Mesendoderm (in vitro differentiated cells): ENCODE measurements around the gene SHANK1. TPM values are rescaled to one million over a fixed set of nuclear protein-coding genes. Genes with fewer than 3 reads are reported as not detected.
"Not testable (repeated sequence)": the region's sequence is repeated elsewhere in the genome, so short reads cannot be mapped to it uniquely, and the experiment has no call there.

Source experiments
- DNase-seq: peaks from one replicate; pipeline ENCODE4 v3.0.0; 2013
- H2AK5ac ChIP-seq: 2 replicates; pipeline ENCODE4 v1.6.1; 2013; ENCODE audit warnings: low read length, inconsistent platforms
- H2BK120ac ChIP-seq: 2 replicates; pipeline ENCODE4 v1.6.1; 2013; ENCODE audit warnings: low read depth, mild to moderate bottlenecking, low read length, moderate library complexity, mixed read lengths
- H2BK15ac ChIP-seq: replicated peaks from 2 replicates; pipeline ENCODE4 v1.6.1; 2013; ENCODE audit warnings: low read depth, mild to moderate bottlenecking, moderate library complexity
- H2BK5ac ChIP-seq: 2 replicates; pipeline ENCODE4 v1.6.1; 2013; ENCODE audit warnings: low read length, inconsistent platforms
- H3K18ac ChIP-seq: 2 replicates; pipeline ENCODE4 v1.6.1; 2013; ENCODE audit warnings: mild to moderate bottlenecking, low read length, mixed read lengths
- H3K23ac ChIP-seq: one replicate; pipeline ENCODE4 v1.6.1; 2013; ENCODE audit warnings: low read length
- H3K27ac ChIP-seq: 2 replicates; pipeline ENCODE4 v1.5.1; 2013; ENCODE audit warnings: low read depth, mild to moderate bottlenecking, inconsistent platforms, low read length, moderate library complexity
- H3K27me3 ChIP-seq: 2 replicates; pipeline ENCODE4 v1.6.1; 2013; ENCODE audit warnings: low read length, control low read depth, mild to moderate bottlenecking, inconsistent platforms; ENCODE audit not compliant: insufficient read depth, poor library complexity
- H3K36me3 ChIP-seq: 2 replicates; pipeline ENCODE4 v1.6.1; 2013; ENCODE audit warnings: low read length, inconsistent platforms; ENCODE audit not compliant: control insufficient read depth, insufficient read depth
- H3K4ac ChIP-seq: one replicate; pipeline ENCODE4 v1.6.1; 2013; ENCODE audit warnings: low read depth, mild to moderate bottlenecking, low read length, moderate library complexity
- H3K4me1 ChIP-seq: 2 replicates; pipeline ENCODE4 v1.6.1; 2013; ENCODE audit warnings: low read depth, low read length, inconsistent platforms; ENCODE audit not compliant: control insufficient read depth
- H3K4me2 ChIP-seq: 2 replicates; pipeline ENCODE4 v1.6.1; 2013; ENCODE audit warnings: low read length
- H3K4me3 ChIP-seq: 2 replicates; pipeline ENCODE4 v1.5.1; 2013; ENCODE audit warnings: mild to moderate bottlenecking, low read length
- H3K56ac ChIP-seq: one replicate; pipeline ENCODE4 v1.6.1; 2013; ENCODE audit warnings: low read length
- H3K79me1 ChIP-seq: 2 replicates; pipeline ENCODE4 v1.6.1; 2013; ENCODE audit warnings: low read length, inconsistent platforms
- H3K79me2 ChIP-seq: 2 replicates; pipeline ENCODE4 v1.6.1; 2013; ENCODE audit warnings: mild to moderate bottlenecking, low read length; ENCODE audit not compliant: control insufficient read depth, insufficient read depth
- H3K9ac ChIP-seq: 2 replicates; pipeline ENCODE4 v1.6.1; 2013; ENCODE audit warnings: low read length, inconsistent platforms
- H4K5ac ChIP-seq: one replicate; pipeline ENCODE4 v1.6.1; 2013; ENCODE audit warnings: low read length
- H4K8ac ChIP-seq: one replicate; pipeline ENCODE4 v1.6.1; 2013; ENCODE audit warnings: low read depth, mild to moderate bottlenecking, control low read depth, low read length, moderate library complexity
- WGBS: extraction: QIAGEN DNeasy Blood & Tissue Kit; methylation state at CpG from one replicate; pipeline ENCODE4 v1.1.7; 2013; ENCODE audit warnings: low lambda C conversion rate, missing lambda C conversion rate; ENCODE audit not compliant: insufficient coverage; ENCODE audit errors: extremely low coverage; 5-methylcytosine and 5-hydroxymethylcytosine counted together
- polyA plus RNA-seq, 2 experiments: library from polyadenylated mRNA; stranded (reverse); fragments of 200-250 nt; gene quantifications; one replicate each; pipeline ENCODE4 v1.2.3, GENCODE V29; 2013

Gene SHANK1
- polyA plus RNA-seq (2013, experiment 1 of 2) = 0.22 TPM
- 0.11 TPM for polyA plus RNA-seq (2013, experiment 2 of 2)

DNA sequence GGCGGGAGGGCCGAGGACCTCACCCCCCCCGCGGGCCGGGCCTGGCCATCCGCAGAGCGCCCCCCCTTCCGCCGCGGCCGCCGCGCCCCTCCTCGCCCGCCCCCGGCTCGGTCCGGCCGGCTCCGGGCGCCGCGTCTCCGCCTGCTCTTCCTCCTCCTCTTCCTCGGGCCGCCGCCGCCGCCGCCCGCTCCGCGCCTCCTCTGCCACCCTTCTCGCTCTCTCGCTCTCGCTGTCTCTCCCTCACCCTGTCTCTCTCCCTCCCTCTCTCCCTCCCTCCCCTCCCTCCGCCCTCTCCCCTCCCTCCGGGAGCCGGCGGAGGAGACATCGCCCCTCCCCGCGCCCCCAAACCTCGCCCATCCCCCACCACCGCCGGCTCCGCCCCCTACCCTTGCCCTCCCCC, at the start of gene SHANK1:
SHANK1 (minus strand) TSS at position 237 of the 400 bp plus-strand sequence. CDS start 2,883 bp downstream, outside the sequence.
- H2BK120ac ChIP-seq = no peak within 1 kb of the TSS
- no peaks in the 10 kb centered on the region for H3K79me1 ChIP-seq
- WGBS = no CpG with 5 or more reads among the region's 47 CpGs
- H4K8ac ChIP-seq = no peak within 1 kb of the TSS
- no peaks in the 10 kb centered on the region for H3K79me2 ChIP-seq
- peak within 1 kb of the TSS; percentile 36 for H3K4me3 ChIP-seq
- H3K36me3 ChIP-seq = no peaks in the 10 kb centered on the region
- no peak within 1 kb of the TSS for H4K5ac ChIP-seq
- H3K4ac ChIP-seq = no peak within 1 kb of the TSS
- no peak for DNase-seq
- H3K27me3 ChIP-seq = peaks cover 3% of the 10 kb centered on the region
- H3K9ac ChIP-seq = peak within 1 kb of the TSS; percentile 51
- peak within 1 kb of the TSS; percentile 56 for H3K56ac ChIP-seq
- H3K23ac ChIP-seq = no peak within 1 kb of the TSS
- no peak within 1 kb of the TSS for H2AK5ac ChIP-seq
- H3K27ac ChIP-seq = no peak within 1 kb of the TSS
- H3K4me2 ChIP-seq = peak within 1 kb of the TSS; percentile 61
- H2BK5ac ChIP-seq = no peak within 1 kb of the TSS
- H3K4me1 ChIP-seq = no peaks in the 10 kb centered on the region
- H3K18ac ChIP-seq = peak within 1 kb of the TSS; percentile 31
- H2BK15ac ChIP-seq = no peak within 1 kb of the TSS

DNA sequence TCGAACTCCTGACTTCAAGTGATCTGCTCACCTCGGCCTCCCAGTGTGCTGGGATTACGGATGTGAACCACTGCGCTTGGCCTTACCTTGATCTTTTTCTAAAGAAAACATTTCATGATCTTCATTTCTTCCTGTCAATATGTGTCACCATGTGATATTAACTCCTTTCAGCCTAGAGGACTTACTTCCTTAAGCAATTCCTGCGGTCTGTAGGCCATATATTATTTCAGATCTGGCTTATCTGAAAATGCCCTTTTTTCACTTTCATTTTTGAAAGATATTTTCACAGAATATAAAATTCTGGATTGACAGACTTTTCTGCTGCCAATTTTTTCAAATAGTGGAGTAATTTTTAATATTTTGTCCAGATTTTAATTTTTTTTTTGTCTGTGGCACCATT, 48.7 kb upstream of the SHANK1 start:
- H3K4me1 ChIP-seq = no peaks in the 10 kb centered on the region
- H2AK5ac ChIP-seq = no peak overlapping the region
- H2BK15ac ChIP-seq = no peak overlapping the region
- H3K79me2 ChIP-seq = no peaks in the 10 kb centered on the region
- no peak overlapping the region for H4K5ac ChIP-seq
- no peak overlapping the region for H3K4me3 ChIP-seq
- no peaks in the 10 kb centered on the region for H3K36me3 ChIP-seq
- DNase-seq = no peak
- no peak overlapping the region for H2BK5ac ChIP-seq
- H3K56ac ChIP-seq = no peak overlapping the region
- H3K4me2 ChIP-seq = no peak overlapping the region
- H3K23ac ChIP-seq = no peak overlapping the region
- no peaks in the 10 kb centered on the region for H3K79me1 ChIP-seq
- no peaks in the 10 kb centered on the region for H3K27me3 ChIP-seq
- H3K4ac ChIP-seq = no peak overlapping the region
- no peak overlapping the region for H2BK120ac ChIP-seq
- no peak overlapping the region for H4K8ac ChIP-seq
- no peak overlapping the region for H3K9ac ChIP-seq
- H3K18ac ChIP-seq = no peak overlapping the region
- no CpG with 5 or more reads among the region's 5 CpGs for WGBS
- no peak overlapping the region for H3K27ac ChIP-seq

DNA sequence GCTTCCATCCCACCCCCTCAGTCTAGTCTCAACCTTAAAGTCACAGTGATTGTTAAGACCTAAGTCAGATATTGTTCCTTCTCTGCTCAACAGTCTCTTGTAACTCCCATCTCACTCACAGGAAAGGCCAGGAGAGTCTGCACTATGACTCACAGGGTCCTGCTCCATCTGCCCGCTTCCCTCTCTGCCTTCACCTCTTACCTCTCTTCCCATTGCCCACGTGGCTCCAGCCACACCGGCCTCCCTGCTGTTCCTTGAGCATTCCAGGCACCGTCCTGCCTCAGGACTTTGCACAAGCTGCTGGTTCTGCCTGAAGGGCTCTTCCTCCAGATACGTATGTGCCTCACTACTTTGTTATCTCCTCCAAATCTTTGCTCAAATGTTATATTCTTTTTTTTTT, 47.7 kb upstream of the SHANK1 start:
- WGBS = no CpG with 5 or more reads among the region's 5 CpGs
- not testable (repeated sequence) for H3K56ac ChIP-seq

DNA sequence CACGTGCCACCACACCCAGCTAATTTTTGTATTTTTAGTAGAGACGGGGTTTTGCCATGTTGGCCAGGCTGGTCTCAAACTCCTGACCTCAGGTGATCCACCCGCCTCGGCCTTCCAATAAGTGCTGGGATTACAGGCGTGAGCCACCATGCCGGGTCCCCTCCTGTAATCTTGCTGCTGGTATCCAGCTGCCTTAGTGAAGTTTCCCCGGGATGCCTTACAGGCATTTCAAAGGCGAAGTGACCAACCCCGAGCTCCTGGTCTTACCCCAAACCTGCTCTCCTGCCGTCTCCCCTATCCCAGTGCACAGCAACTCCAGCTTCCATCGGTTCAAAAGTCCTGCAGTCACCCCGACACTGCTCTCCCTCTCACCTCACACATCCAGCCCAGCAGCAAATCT, 47.1 kb upstream of the SHANK1 start:
- WGBS = no CpG with 5 or more reads among the region's 12 CpGs
- H3K18ac ChIP-seq, H2BK120ac ChIP-seq: not testable (repeated sequence)

More for the DNA sequence above, 47.7 kb upstream of the SHANK1 start:
- H2BK5ac ChIP-seq, H3K79me2 ChIP-seq, H3K4me2 ChIP-seq, H3K4me3 ChIP-seq, H3K27me3 ChIP-seq, H2AK5ac ChIP-seq, H4K8ac ChIP-seq, H3K27ac ChIP-seq, H3K4me1 ChIP-seq, H3K23ac ChIP-seq, H3K18ac ChIP-seq, H3K79me1 ChIP-seq, H3K36me3 ChIP-seq, H4K5ac ChIP-seq, H3K4ac ChIP-seq, H3K9ac ChIP-seq, H2BK120ac ChIP-seq, H2BK15ac ChIP-seq: not testable (repeated sequence)
- DNase-seq = peak; percentile 55

DNA sequence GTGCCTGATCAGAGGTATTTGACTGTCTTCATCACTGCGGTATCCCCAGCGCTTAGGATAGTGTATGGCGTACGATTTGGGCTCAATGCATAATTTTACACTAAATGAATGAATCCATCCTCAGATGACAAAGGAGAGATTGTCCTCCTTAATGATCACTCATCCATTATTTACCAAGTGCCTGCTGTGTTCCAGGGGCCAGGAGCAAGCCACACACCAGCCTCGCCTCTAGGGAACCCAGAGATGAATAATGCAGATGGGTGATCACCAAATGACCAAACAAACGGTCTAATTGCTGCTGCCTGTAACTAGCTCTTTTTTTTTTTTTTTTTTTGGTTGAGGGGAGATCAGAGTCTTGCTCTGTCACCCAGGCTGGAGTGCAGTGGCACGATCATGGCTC, 44.8 kb upstream of the SHANK1 start:
- Histone ChIP-seq H3K27ac (no peak overlapping the region), H3K4me2 (no peak overlapping the region), H3K9ac (no peak overlapping the region), H4K5ac (no peak overlapping the region), H2BK5ac (no peak overlapping the region), H3K36me3 (no peaks in the 10 kb centered on the region), H2BK15ac (no peak overlapping the region), H3K4me1 (no peaks in the 10 kb centered on the region), H3K79me1 (no peaks in the 10 kb centered on the region), H4K8ac (no peak overlapping the region), H3K79me2 (no peaks in the 10 kb centered on the region), H3K18ac (no peak overlapping the region), H3K4ac (no peak overlapping the region), H3K56ac (no peak overlapping the region), H2BK120ac (no peak overlapping the region), H3K23ac (no peak overlapping the region), H3K4me3 (no peak overlapping the region), H3K27me3 (no peaks in the 10 kb centered on the region), H2AK5ac (no peak overlapping the region)
- no CpG with 5 or more reads among the region's 7 CpGs for WGBS
- no peak for DNase-seq

More for the DNA sequence above, 47.1 kb upstream of the SHANK1 start:
- H2BK15ac ChIP-seq, H3K4me2 ChIP-seq, H4K5ac ChIP-seq, H3K4me1 ChIP-seq, H2BK5ac ChIP-seq, H3K79me1 ChIP-seq, H3K4me3 ChIP-seq, DNase-seq, H3K79me2 ChIP-seq, H2AK5ac ChIP-seq, H3K27me3 ChIP-seq, H3K4ac ChIP-seq, H3K27ac ChIP-seq, H3K9ac ChIP-seq, H3K36me3 ChIP-seq, H3K56ac ChIP-seq, H3K23ac ChIP-seq, H4K8ac ChIP-seq: not testable (repeated sequence)

DNA sequence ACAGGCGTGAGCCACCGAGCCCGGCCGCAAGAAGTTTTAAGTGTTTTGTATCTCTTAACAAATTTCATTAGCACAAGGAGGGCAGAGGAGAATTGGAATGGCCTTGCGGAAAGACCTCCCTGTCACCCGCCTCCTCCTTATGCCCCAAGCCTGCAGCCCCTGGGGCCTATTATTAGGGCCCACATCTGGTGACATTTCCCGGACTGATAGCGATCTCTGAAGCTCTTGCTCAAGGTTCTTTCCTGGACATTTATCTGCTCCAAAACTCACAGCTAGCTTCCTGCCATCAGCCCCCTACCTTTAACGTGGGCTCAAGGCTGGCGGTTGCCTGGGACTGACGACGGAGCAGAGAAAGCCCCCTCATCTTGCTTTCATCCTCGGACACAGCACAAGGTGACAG, 43.9 kb upstream of the SHANK1 start:
- H3K27me3 ChIP-seq, H4K5ac ChIP-seq, H3K18ac ChIP-seq, H3K4me2 ChIP-seq, H2BK5ac ChIP-seq, H3K4me3 ChIP-seq, H2BK120ac ChIP-seq, H3K79me1 ChIP-seq, H2BK15ac ChIP-seq, H3K9ac ChIP-seq, H3K4ac ChIP-seq, DNase-seq, H3K23ac ChIP-seq, H3K36me3 ChIP-seq, H3K56ac ChIP-seq, H3K27ac ChIP-seq, H3K4me1 ChIP-seq, H4K8ac ChIP-seq, H3K79me2 ChIP-seq, H2AK5ac ChIP-seq: not testable (repeated sequence)
- no CpG with 5 or more reads among the region's 13 CpGs for WGBS
